Cardiac muscle cell (in vitro differentiated cells and primary cell): ENCODE measurements around the gene NOL9. TPM values are rescaled to one million over a fixed set of nuclear protein-coding genes. Genes with fewer than 3 reads are reported as not detected.

Source experiments
- DNase-seq, 2 donors: peaks; one replicate each; pipeline versions ENCODE4 v3.0.0 to v3.0.0-alpha.2; 2010 to 2017; ENCODE audit warnings: low read depth in 1 of 2, low spot score in 1 of 2
- H3K27ac ChIP-seq: fragments of 200-600 bp; sonication (generic); 2 replicates; pipeline ENCODE4 v1.5.1; 2016
- H3K27me3 ChIP-seq: fragments of 200-600 bp; sonication (generic); 2 replicates; pipeline ENCODE4 v1.6.0; 2016; ENCODE audit warnings: control low read depth
- H3K36me3 ChIP-seq: fragments of 200-600 bp; sonication (generic); 2 replicates; pipeline ENCODE4 v1.5.1; 2016; ENCODE audit warnings: control low read depth
- H3K4me1 ChIP-seq: fragments of 200-600 bp; sonication (generic); 2 replicates; pipeline ENCODE4 v1.8.1; 2017; ENCODE audit warnings: low read depth, mild to moderate bottlenecking, mixed run types
- H3K4me3 ChIP-seq: fragments of 200-600 bp; sonication (generic); 2 replicates; pipeline ENCODE4 v1.5.1; 2016; ENCODE audit warnings: mild to moderate bottlenecking
- H3K9me3 ChIP-seq: fragments of 200-600 bp; sonication (generic); 2 replicates; pipeline ENCODE4 v1.5.1; 2017; ENCODE audit warnings: low read depth, mild to moderate bottlenecking, control low read depth
- polyA plus RNA-seq: library from polyadenylated mRNA; unstranded; fragments of >200 nt; fragmentation: Nextera tagmentation; extraction: Ambion mirVana; gene quantifications from 2 replicates; pipeline ENCODE4 v1.2.1, GENCODE V29; 2016
- total RNA-seq: library from RNA; depleted of rRNA; stranded (reverse); fragments of >200 nt; gene quantifications from 2 replicates; pipeline ENCODE4 v1.2.3, GENCODE V29; 2016
- TF ChIP-seq, protein P1 (sequence below): IDR thresholded peaks from 2 replicates; pipeline ENCODE4 v1.5.1; 2012; ENCODE audit warnings: low read depth, mild to moderate bottlenecking, low read length

The NOL9 gene
- total and polyA plus RNA-seq, 2 experiments from 2014 or later, result 12.9 to 22.4 TPM

DNA sequence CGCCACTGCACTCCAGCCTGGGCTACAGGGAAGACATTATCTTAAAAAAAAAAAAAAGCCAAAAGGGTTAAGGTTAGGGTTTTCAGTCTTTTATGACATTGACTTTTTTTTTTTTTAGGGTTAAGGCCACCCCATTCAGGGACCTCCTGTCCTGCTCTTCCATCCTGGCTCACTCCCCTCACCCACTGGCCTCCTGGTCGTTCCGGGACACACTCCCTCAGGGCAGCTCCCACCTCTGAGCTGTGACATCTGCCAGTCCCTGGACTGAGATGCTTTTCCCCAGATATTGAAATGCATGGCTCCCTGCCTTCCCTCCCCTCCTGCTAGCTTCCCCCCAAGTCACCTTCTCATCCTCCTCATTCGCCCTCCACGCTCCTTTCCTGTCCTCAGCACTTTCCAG is 72.5 kb downstream of the NOL9 start:
- Histone ChIP-seq H3K36me3 (no peaks in the 10 kb centered on the region), H3K9me3 (no peaks in the 10 kb centered on the region), H3K4me1 (no peaks in the 10 kb centered on the region), H3K27ac (no peak overlapping the region), H3K27me3 (peaks cover 30% of the 10 kb centered on the region), H3K4me3 (no peak overlapping the region)
- TF ChIP-seq, protein P1, sequence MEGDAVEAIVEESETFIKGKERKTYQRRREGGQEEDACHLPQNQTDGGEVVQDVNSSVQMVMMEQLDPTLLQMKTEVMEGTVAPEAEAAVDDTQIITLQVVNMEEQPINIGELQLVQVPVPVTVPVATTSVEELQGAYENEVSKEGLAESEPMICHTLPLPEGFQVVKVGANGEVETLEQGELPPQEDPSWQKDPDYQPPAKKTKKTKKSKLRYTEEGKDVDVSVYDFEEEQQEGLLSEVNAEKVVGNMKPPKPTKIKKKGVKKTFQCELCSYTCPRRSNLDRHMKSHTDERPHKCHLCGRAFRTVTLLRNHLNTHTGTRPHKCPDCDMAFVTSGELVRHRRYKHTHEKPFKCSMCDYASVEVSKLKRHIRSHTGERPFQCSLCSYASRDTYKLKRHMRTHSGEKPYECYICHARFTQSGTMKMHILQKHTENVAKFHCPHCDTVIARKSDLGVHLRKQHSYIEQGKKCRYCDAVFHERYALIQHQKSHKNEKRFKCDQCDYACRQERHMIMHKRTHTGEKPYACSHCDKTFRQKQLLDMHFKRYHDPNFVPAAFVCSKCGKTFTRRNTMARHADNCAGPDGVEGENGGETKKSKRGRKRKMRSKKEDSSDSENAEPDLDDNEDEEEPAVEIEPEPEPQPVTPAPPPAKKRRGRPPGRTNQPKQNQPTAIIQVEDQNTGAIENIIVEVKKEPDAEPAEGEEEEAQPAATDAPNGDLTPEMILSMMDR, result no peak
- DNase-seq, result no peak

DNA sequence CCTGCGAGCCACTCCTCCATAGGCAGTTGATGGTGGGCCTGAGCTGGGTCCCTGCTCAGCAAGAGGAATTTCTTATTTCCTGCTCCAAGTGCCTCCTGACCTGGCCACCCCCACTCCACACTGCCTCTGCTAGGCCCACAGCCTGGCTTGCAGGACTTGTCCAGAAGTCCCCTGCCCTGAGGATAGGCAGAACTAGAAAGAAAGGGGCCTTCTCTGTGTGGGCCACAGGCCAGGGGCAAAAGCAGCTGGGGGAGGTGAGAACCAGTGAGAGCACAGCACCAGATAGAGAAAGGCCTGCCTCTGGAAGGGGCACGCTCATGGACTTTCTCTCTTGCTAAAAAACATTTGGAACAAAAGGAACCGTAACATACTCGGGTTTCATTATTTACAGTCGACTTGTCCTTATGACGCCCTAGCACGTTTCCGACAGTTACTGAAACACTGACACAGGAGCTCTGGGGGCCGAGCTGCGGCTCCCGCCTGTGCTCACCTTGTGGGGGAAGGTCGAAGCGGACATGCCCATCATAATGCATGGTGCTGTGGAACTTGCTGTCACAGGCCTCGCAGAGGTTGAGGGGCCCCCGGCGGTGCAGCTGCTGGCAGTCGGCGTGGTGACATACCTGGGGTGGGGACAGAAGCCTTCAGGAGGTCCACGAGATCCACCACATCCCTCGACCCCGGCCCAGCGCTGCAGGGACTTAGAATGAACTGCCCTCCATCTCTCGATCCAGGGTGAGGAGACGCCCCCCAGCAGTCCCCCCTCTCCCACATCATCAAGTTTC is 77.1 kb downstream of the NOL9 start:
- TF ChIP-seq, protein P1, result no peak
- Histone ChIP-seq H3K4me3 (no peak overlapping the region), H3K36me3 (no peaks in the 10 kb centered on the region), H3K9me3 (no peaks in the 10 kb centered on the region), H3K4me1 (no peaks in the 10 kb centered on the region), H3K27me3 (no peaks in the 10 kb centered on the region), H3K27ac (peak overlapping the region; percentile 26)
- no peak for DNase-seq

DNA sequence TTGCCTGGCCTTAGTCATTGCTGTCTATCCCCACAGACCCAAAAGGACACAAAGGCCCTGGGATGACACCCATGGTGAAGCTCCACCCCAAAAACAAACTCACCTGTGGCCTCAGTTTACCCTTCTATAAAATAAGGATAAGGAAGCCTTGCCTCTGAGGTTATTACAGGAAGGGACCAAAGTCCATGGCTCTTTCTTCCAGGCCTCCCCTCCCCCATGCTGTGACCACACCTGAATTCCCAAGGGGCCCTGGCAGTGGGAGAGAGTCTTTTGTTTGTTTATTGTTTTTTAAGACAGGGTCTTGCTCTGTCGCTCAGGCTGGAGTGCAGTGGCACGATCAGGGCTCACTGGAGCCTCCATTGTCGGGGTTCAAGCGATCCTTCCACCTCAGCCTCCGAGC is 77.8 kb downstream of the NOL9 start:
- Histone ChIP-seq H3K9me3 (no peaks in the 10 kb centered on the region), H3K27ac (no peak overlapping the region), H3K4me1 (no peaks in the 10 kb centered on the region), H3K36me3 (no peaks in the 10 kb centered on the region), H3K4me3 (no peak overlapping the region), H3K27me3 (no peaks in the 10 kb centered on the region)
- DNase-seq, result no peak
- TF ChIP-seq, protein P1, result no peak

GRCh38 chr1:6475381-6476133 is 78.8 kb downstream of the NOL9 start:
- TF ChIP-seq, protein P1, result peak; percentile 91
- Histone ChIP-seq H3K36me3 (no peaks in the 10 kb centered on the region), H3K27ac (no peak overlapping the region), H3K4me3 (no peak overlapping the region), H3K9me3 (no peaks in the 10 kb centered on the region), H3K4me1 (no peaks in the 10 kb centered on the region), H3K27me3 (no peaks in the 10 kb centered on the region)
- peak in 1 of 2 donors; percentile 66 for DNase-seq

- Histone ChIP-seq H3K36me3 (peaks cover 7% of the 10 kb centered on the region), H3K27me3 (no peaks in the 10 kb centered on the region), H3K9me3 (no peaks in the 10 kb centered on the region), H3K4me1 (no peaks in the 10 kb centered on the region), H3K27ac (no peak overlapping the region), H3K4me3 (no peak overlapping the region)
- TF ChIP-seq, protein P1, result no peak
- DNase-seq, result no peak
These were observed 79.5 kb downstream of the NOL9 start for GRCh38 chr1:6474815-6475282.
